HG02763 (cell line): ENCODE results near the gene KMT2E.
"Not testable (repeated sequence)": the region's sequence is repeated elsewhere in the genome, so short reads cannot be mapped to it uniquely, and the experiment has no call there.

Source experiments
- ATAC-seq: cut with Tn5 transposase; IDR thresholded peaks from one replicate; pipeline ENCODE4 v1.9.1; 2021; ENCODE audit warnings: mild to moderate bottlenecking, moderate library complexity; ENCODE audit not compliant: unreplicated experiment

The KMT2E gene

DNA sequence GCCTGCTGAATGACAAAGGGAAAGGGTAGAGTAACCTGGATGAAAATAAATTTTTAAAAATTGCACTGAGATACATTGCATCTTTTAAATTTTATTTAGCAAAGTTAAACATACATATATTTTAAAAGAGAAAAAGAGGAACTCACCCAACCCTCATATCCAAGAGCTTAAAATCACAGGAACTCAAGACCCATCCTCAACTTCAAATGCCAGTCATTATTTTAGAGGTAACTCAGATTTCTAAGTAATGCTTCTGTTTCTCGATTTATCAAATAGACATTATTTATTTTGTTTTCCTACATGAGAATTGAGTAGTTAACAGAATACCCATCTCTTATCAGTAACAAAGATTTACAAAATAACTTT lies 32.4 kb upstream of the KMT2E start:
- no peak for ATAC-seq

DNA sequence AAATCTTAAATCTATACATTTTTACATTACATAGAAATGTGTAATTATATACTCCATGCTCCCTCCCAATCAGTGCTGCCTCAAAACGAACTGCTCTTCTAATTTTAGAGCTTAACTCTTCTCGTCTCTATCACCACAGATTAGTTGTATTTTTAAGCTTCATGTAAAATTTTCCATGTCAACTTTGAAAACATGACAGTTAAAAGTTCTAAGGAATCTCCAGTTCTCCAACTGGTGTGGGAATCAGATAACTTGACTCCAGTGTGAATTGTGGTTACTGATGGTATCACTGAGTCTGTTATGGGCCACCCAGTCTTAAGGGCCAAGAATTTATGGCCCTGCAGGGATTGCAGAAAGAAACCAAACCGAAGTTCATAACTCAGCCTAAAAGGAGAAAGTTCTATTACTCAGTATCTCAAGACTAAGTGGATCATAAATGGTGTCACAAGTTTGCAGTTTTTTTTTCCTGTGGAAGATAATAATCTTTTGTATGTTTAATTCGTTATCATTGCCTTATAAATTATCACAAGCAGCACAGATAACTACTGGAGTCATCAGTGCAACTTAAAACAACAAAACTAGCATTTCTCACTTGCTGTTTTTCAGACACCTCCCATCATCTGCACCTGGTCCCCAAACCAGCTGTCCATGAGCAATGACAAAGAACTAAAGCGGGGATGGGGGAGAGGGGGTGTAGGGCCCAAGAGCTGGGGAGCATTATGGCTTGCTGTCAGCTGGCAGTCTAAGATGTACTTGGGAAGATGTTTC lies 31.5 kb upstream of the KMT2E start:
- no peak for ATAC-seq

GRCh38 chr7:104983076-104983577 lies 30.9 kb upstream of the KMT2E start:
- ATAC-seq = no peak

GRCh38 chr7:104983578-104984539 lies 30.1 kb upstream of the KMT2E start:
- peak; percentile 86 for ATAC-seq

GRCh38 chr7:104984585-104985258 lies 29.3 kb upstream of the KMT2E start:
- no peak for ATAC-seq

DNA sequence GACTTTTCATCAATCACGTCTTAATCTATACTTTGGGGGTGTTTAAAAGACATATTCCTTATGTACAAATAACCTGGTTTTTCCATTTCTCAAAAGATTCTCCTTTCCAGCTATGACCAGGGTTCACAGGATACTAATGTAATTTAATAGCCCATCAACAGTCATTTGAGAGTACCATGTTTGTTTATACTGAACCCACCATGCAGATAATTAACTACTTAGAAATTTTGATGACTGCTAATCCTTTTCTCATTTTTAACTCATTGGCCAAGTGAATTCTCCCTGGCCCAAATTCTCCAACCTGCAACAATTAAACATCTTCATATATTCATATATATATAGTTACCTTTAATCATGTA lies 28.8 kb upstream of the KMT2E start:
- no peak for ATAC-seq

- ATAC-seq = no peak
Observed at GRCh38 chr7:104986628-104987259, 27.3 kb upstream of the KMT2E start.

- ATAC-seq = not testable (repeated sequence)
Observed at GRCh38 chr7:104987403-104987802, 26.6 kb upstream of the KMT2E start.

DNA sequence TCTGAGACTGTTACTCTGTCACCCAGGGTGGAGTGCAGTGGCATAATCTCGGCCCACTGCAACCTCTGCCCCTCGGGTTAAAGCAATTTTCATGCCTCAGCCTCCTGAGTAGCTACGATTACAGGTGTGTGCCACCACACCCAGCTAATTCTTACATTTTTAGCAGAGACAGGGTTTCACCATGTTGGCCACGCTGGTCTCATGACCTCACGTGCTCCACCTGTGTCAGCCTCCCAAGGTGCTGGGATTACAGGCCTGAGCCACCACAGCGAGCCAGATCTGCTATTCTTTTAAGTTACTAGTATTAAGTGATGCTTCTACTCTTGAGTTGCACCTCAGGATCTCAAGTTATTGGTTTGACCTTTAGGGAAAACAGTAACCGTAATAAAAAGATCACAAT lies 23.0 kb upstream of the KMT2E start:
- ATAC-seq = no peak

- no peak for ATAC-seq
Observed at GRCh38 chr7:104992306-104992705, 21.7 kb upstream of the KMT2E start.

- ATAC-seq = no peak
Observed at GRCh38 chr7:104993217-104993862, 20.7 kb upstream of the KMT2E start.

DNA sequence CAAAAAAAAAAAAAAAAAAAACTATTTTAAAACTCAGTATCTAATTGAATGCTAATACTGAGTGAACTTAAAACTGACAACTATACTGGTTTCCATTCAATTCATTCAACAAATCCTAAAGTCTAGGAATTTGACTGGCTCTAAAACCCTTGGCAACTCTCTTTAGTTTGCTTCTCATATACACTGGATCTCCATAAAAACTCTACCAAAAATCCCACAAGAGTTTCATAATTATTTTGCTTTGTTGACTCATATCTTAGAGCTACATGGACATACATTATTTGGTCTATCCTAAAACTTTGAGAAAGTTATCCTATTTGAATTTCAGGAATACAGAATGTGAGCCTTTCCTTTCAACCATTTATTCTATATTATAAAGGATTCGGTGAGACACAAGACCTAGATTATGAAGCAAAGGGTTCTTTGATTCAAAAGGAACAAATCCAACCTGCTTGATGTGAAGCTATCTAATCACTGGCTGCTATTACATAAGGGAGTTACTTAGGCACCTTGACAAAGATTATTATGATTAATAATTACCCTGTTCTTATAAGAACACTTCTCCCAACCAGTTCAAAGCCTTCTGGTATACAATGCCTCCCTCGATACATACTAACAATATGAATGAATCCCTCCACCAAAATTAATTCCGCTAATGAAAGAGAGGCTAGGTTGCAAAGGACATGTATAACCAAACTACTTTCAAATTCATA lies 15.8 kb upstream of the KMT2E start:
- ATAC-seq = no peak

- no peak for ATAC-seq
Observed at GRCh38 chr7:105000200-105000599, 13.8 kb upstream of the KMT2E start.

GRCh38 chr7:105000927-105001336 lies 13.1 kb upstream of the KMT2E start:
- ATAC-seq = no peak

GRCh38 chr7:105001652-105002184 lies 12.3 kb upstream of the KMT2E start:
- ATAC-seq = no peak

DNA sequence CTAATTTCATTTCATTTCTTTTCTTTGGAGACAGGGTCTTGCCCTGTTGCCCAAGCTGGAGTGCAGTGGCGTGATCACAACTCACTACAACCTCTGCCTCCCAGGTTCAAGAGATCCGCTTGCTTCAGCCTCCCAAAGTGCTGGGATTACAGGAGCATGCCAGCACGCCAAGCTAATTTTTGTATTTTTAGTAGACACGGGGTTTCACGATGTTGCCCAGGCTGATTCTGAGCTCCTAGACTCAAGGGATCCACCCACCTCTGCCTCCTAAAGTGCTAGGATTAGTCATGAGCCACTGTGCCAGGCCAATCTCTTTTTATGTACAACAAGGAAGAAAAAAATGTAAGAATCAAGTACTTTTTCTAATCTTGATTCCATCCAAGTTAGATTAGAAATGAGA lies 10.7 kb upstream of the KMT2E start:
- ATAC-seq = no peak

DNA sequence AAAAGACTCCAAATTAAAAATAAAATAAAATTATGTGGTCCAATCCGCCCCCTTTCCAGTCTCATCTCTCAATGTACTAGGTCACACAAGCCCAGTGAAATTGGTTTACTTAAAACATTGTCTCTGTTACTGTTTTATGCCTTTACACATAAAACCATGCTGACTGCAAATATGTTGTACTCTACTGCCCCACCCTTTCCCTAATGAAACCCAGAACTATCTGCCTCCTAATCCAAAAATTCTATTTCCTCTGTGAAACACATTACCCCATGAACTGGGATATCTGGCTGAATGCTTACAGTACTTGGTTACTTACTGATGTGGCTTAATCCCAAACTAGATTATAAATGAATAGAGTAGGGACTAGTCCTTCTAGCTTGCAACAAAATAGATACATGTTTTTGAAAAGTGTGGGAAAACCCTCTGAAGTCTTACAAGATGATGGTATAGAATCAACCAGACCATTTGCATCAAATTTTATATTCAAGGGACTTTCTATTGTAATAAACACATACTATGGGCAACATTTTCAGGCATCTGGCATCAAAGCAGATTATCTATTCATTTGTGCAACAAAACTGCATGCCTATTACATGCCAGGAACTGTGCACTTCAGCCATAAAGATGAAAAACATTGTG lies 10.0 kb upstream of the KMT2E start:
- ATAC-seq = no peak

DNA sequence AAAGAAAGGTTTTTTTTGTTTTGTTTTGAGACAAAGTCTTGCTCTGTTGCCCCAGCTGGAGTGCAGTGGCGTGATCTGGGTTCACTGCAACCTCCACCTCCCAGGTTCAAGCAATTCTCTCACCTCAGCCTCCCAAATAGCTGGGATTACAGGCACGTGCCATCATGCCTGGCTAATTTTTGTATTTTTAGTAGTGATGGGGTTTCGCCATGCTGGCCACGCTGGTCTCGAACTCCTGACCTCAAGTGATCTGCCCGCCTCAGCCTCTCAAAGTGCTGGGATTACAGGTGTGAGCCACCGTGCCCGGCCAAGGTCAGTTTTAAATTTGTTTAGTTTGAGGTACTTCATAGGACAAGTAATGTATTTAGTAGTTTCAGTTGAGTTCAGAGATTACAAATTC lies 9.0 kb upstream of the KMT2E start:
- not testable (repeated sequence) for ATAC-seq

GRCh38 chr7:105005486-105005885 lies 8.5 kb upstream of the KMT2E start:
- not testable (repeated sequence) for ATAC-seq
